Endothelial cell of umbilical vein (primary cell): ENCODE measurements around the gene ACAD9. TPM values are rescaled to one million over a fixed set of nuclear protein-coding genes. Genes with fewer than 3 reads are reported as not detected.

ENCODE experiments used
- BruUV-seq: library from RNA; stranded (reverse); fragments of 400-500 nt; replicated peaks from 2 replicates; lab custom pipeline; 2021; lab: Mats Ljungman, UMichigan
- CTCF ChIA-PET: fragments of 300-600, 350-600 bp; sonication (Branson Sonifier 250); formaldehyde crosslinking; loops from one replicate; lab custom pipeline; 2021; ENCODE audit warnings: antibody characterized with exemption, inconsistent platforms; lab: Charles Lee
- POLR2A ChIA-PET: fragments of 300-600, 350-600 bp; sonication (Branson Sonifier 250); formaldehyde crosslinking; loops from one replicate; lab custom pipeline; 2021; ENCODE audit warnings: antibody characterized with exemption, inconsistent platforms; lab: Charles Lee
- DNase-seq: peaks from one replicate; pipeline ENCODE4 v3.0.0-alpha.2; 2011; ENCODE audit warnings: low read depth, low spot score
- FAIRE-seq: peaks from 2 replicates; lab custom pipeline; 2011; peaks lifted over from hg19 to GRCh38; lab: Jason Lieb, UNC
- H2AFZ ChIP-seq: 2 replicates; pipeline ENCODE4 v1.6.0; 2012; ENCODE audit warnings: low read depth, low read length, control low read depth, inconsistent platforms
- H3K27ac ChIP-seq: 2 replicates; pipeline ENCODE4 v1.5.1; 2011; ENCODE audit warnings: low read depth, mild to moderate bottlenecking, control low read depth, low read length, moderate library complexity; ENCODE audit not compliant: insufficient read depth
- H3K27me3 ChIP-seq, 2 experiments: 2 replicates each; pipeline versions ENCODE4 v1.6.0 to v1.6.1; 2011; ENCODE audit warnings: low read length in 2 of 2, mixed read lengths in 1 of 2; ENCODE audit not compliant: control insufficient read depth in 2 of 2, insufficient read depth in 2 of 2
- H3K36me3 ChIP-seq, 2 experiments: 2 replicates in 1 of 2; 3 replicates in 1 of 2; pipeline ENCODE4 v1.5.1; 2011; ENCODE audit warnings: low read length in 2 of 2, mild to moderate bottlenecking in 1 of 2, moderate library complexity in 1 of 2; ENCODE audit not compliant: control insufficient read depth in 2 of 2, insufficient read depth in 2 of 2; ENCODE audit errors: extremely low read depth in 1 of 2
- H3K4me1 ChIP-seq: 3 replicates; pipeline ENCODE4 v1.5.1; 2011; ENCODE audit warnings: mild to moderate bottlenecking, low read length; ENCODE audit not compliant: control insufficient read depth, insufficient read depth; ENCODE audit errors: extremely low read depth
- H3K4me2 ChIP-seq: 2 replicates; pipeline ENCODE4 v1.6.1; 2011; ENCODE audit warnings: low read length, control low read depth, mixed read lengths; ENCODE audit not compliant: insufficient read depth
- H3K4me3 ChIP-seq, 3 experiments: fragments of 200-600 bp in 1 of 3; sonication (generic), shearing (Covaris generic) in 1 of 3; replicated peaks in 1 of 3; 2 replicates each; pipeline ENCODE4 v1.5.1; 2011 to 2016; ENCODE audit warnings: control low read depth in 3 of 3, low read length in 3 of 3, mild to moderate bottlenecking in 2 of 3, inconsistent platforms in 1 of 3, low read depth in 1 of 3, moderate library complexity in 1 of 3; ENCODE audit not compliant: insufficient read depth in 1 of 3
- H3K79me2 ChIP-seq: 2 replicates; pipeline ENCODE4 v1.6.0; 2012; ENCODE audit warnings: low read length, inconsistent platforms; ENCODE audit not compliant: control insufficient read depth, insufficient read depth
- H3K9ac ChIP-seq: replicated peaks from 2 replicates; pipeline ENCODE3; 2011; ENCODE audit warnings: low read length, control low read depth; ENCODE audit not compliant: insufficient read depth; ENCODE audit errors: extremely low read depth
- H3K9me1 ChIP-seq: replicated peaks from 3 replicates; pipeline ENCODE4 v1.6.0; 2011; ENCODE audit warnings: mild to moderate bottlenecking, low read length; ENCODE audit not compliant: control insufficient read depth, insufficient read depth; ENCODE audit errors: extremely low read depth
- H3K9me3 ChIP-seq: replicated peaks from 2 replicates; pipeline ENCODE4 v1.5.1; 2012; ENCODE audit warnings: low read length, inconsistent platforms; ENCODE audit not compliant: control insufficient read depth, insufficient read depth
- H4K20me1 ChIP-seq: replicated peaks from 2 replicates; pipeline ENCODE3; 2011; ENCODE audit warnings: mild to moderate bottlenecking, low read length; ENCODE audit not compliant: control insufficient read depth, insufficient read depth; ENCODE audit errors: extremely low read depth
- CTCF ChIP-seq, 2 donors: IDR thresholded peaks; 1 replicate in 1 of 2; 2 replicates in 1 of 2; pipeline ENCODE4 v1.5.1; 2011; ENCODE audit warnings: low read length in 2 of 2, mild to moderate bottlenecking in 2 of 2, moderate library complexity in 2 of 2, control low read depth in 1 of 2, inconsistent platforms in 1 of 2, low read depth in 1 of 2; ENCODE audit not compliant: insufficient read depth in 1 of 2; ENCODE audit errors: extremely low read depth in 1 of 2
- EZH2 ChIP-seq: IDR thresholded peaks from 2 replicates; pipeline ENCODE4 v1.6.1; 2012; ENCODE audit warnings: borderline replicate concordance, low read depth, mild to moderate bottlenecking, moderate library complexity, low read length, inconsistent platforms; ENCODE audit not compliant: severe bottlenecking
- FOS ChIP-seq: IDR thresholded peaks from 2 replicates; pipeline ENCODE4 v1.6.1; 2011; ENCODE audit warnings: mild to moderate bottlenecking, low read length, moderate library complexity, borderline replicate concordance; ENCODE audit not compliant: insufficient read depth
- GATA2 ChIP-seq: IDR thresholded peaks from 2 replicates; pipeline ENCODE4 v1.7.0; 2011; ENCODE audit warnings: low read depth, mild to moderate bottlenecking, moderate library complexity, mixed read lengths, low read length; ENCODE audit not compliant: insufficient read length, insufficient read depth
- JUN ChIP-seq: IDR thresholded peaks from 2 replicates; pipeline ENCODE4 v1.6.1; 2011; ENCODE audit warnings: borderline replicate concordance, low read depth; ENCODE audit not compliant: insufficient read length, insufficient read depth
- MAX ChIP-seq: IDR thresholded peaks from 2 replicates; pipeline ENCODE4 v1.6.1; 2011; ENCODE audit not compliant: insufficient read depth, insufficient read length
- MYC ChIP-seq: IDR thresholded peaks from one replicate; pipeline ENCODE4 v1.6.1; 2011; ENCODE audit warnings: mild to moderate bottlenecking, low read depth, low read length
- POLR2A ChIP-seq: IDR thresholded peaks from 2 replicates; pipeline ENCODE4 v1.6.1; 2012; ENCODE audit warnings: low read depth, mild to moderate bottlenecking, control low read depth, low read length
- POLR2AphosphoS5 ChIP-seq: IDR thresholded peaks from 2 replicates; pipeline ENCODE4 v1.6.1; 2012; ENCODE audit warnings: low read depth, mild to moderate bottlenecking, control low read depth, low read length, moderate library complexity; ENCODE audit not compliant: insufficient read depth
- dilution Hi-C: fragments of 300-500 bp; cut with MboI; formaldehyde crosslinking; loops from one replicate; pipeline ENCODE4 v1.15.0; 2019; ENCODE audit warnings: low sequenced_read_pairs; ENCODE audit not compliant: extremely low pct_ligation_motif_present
- intact Hi-C: fragments of 100-400 bp; cut with micrococcal nuclease; formaldehyde crosslinking; loops from one replicate; pipeline ENCODE4 v1.10.0; 2022
- polyA plus RNA-seq, 4 experiments: library from polyadenylated mRNA; depleted of rRNA in 3 of 4; stranded (reverse) in 3 of 4; unstranded in 1 of 4; fragments of >200 nt; gene quantifications; 2 replicates each; pipeline versions ENCODE4 v1.2.1 to v1.2.3, GENCODE V29; 2011 to 2012; ENCODE audit warnings: missing spikeins in 1 of 4
- total RNA-seq: library from RNA; stranded (reverse); gene quantifications from 2 replicates; pipeline ENCODE4 v1.2.3, GENCODE V29; 2021

ACAD9 gene
- total and polyA plus RNA-seq, 2 donors (not counting 3 experiments of a cell fraction or from before 2014, with no cell fraction given), result 58.6 to 65.8 TPM

GRCh38 chr3:128907706-128908445 lies 28.5 kb downstream of the ACAD9 start:
- H3K9me1 ChIP-seq, result no peaks in the 10 kb centered on the region
- no peak overlapping the region for H3K27ac ChIP-seq
- FAIRE-seq, result no peak
- dilution Hi-C loops, result loop anchor here (25.0 kb wide), 1 partner anchor 204 kb away; the partner anchor contains the start of gene RAB43
- no peak overlapping the region for H3K4me2 ChIP-seq
- intact Hi-C loops, result no loop called here
- no peaks in the 10 kb centered on the region for H3K27me3 ChIP-seq
- CTCF ChIA-PET, result interaction anchor here (1.4 kb wide), 1 partner anchor 29 kb away, joined by 3 read pairs; the partner anchor contains the start of gene ACAD9
- no peak overlapping the region for H3K9ac ChIP-seq
- no peak for DNase-seq
- POLR2A ChIA-PET, result interaction anchor here (0.6 kb wide), 1 partner anchor 26 kb away, joined by 3 read pairs; no protein-coding TSS in a partner anchor
- no peak overlapping the region for H3K4me3 ChIP-seq
- peaks cover 5 to 79% of the 10 kb centered on the region in 2 experiments for H3K36me3 ChIP-seq
- H3K9me3 ChIP-seq, result no peaks in the 10 kb centered on the region
- H2AFZ ChIP-seq, result no peak overlapping the region
- no TSS peak for BruUV-seq
- no peaks in the 10 kb centered on the region for H4K20me1 ChIP-seq
- H3K79me2 ChIP-seq, result no peaks in the 10 kb centered on the region
- H3K4me1 ChIP-seq, result no peaks in the 10 kb centered on the region
- TF ChIP-seq FOS (no peak), GATA2 (no peak), MYC (no peak), JUN (no peak), EZH2 (no peak), MAX (no peak), POLR2A (no peak), CTCF (IDR thresholded peaks at IDR 0.05; ENCODE audit: extremely low read depth in 1 of 2, insufficient read depth in 1 of 2, low read depth in 1 of 2, low read length in 2 of 2) (no peak), POLR2AphosphoS5 (no peak)
